Muscle layer of duodenum (tissue), 2 donors: ENCODE results near the gene PRSS27.
"Not testable (repeated sequence)": the region's sequence is repeated elsewhere in the genome, so short reads cannot be mapped to it uniquely, and the experiment has no call there.

Experiments used
- H3K27ac ChIP-seq: one replicate; pipeline ENCODE4 v1.7.0; 2013; ENCODE audit warnings: mild to moderate bottlenecking, low read length
- H3K27me3 ChIP-seq: one replicate; pipeline ENCODE4 v1.7.0; 2013; ENCODE audit warnings: low read depth, mild to moderate bottlenecking, control low read depth, low read length
- H3K36me3 ChIP-seq, 2 donors: one replicate each; pipeline ENCODE4 v1.7.0; 2013; ENCODE audit warnings: low read length in 2 of 2, control low read depth in 1 of 2, mild to moderate bottlenecking in 1 of 2; ENCODE audit not compliant: insufficient read depth in 2 of 2, control insufficient read depth in 1 of 2
- H3K4me1 ChIP-seq, 2 donors: one replicate each; pipeline ENCODE4 v1.7.0; 2013; ENCODE audit warnings: low read length in 2 of 2, mild to moderate bottlenecking in 2 of 2, control low read depth in 1 of 2, moderate library complexity in 1 of 2; ENCODE audit not compliant: insufficient read depth in 2 of 2, control insufficient read depth in 1 of 2
- H3K4me3 ChIP-seq, 2 donors: one replicate each; pipeline ENCODE4 v1.7.0; 2013; ENCODE audit warnings: low read length in 2 of 2, low read depth in 1 of 2, mild to moderate bottlenecking in 1 of 2
- H3K9me3 ChIP-seq, 2 donors: one replicate each; pipeline ENCODE4 v1.7.0; 2013; ENCODE audit warnings: low read length in 2 of 2, control low read depth in 1 of 2, mild to moderate bottlenecking in 1 of 2; ENCODE audit not compliant: control insufficient read depth in 1 of 2
- donor health status: healthy.

Gene PRSS27

DNA sequence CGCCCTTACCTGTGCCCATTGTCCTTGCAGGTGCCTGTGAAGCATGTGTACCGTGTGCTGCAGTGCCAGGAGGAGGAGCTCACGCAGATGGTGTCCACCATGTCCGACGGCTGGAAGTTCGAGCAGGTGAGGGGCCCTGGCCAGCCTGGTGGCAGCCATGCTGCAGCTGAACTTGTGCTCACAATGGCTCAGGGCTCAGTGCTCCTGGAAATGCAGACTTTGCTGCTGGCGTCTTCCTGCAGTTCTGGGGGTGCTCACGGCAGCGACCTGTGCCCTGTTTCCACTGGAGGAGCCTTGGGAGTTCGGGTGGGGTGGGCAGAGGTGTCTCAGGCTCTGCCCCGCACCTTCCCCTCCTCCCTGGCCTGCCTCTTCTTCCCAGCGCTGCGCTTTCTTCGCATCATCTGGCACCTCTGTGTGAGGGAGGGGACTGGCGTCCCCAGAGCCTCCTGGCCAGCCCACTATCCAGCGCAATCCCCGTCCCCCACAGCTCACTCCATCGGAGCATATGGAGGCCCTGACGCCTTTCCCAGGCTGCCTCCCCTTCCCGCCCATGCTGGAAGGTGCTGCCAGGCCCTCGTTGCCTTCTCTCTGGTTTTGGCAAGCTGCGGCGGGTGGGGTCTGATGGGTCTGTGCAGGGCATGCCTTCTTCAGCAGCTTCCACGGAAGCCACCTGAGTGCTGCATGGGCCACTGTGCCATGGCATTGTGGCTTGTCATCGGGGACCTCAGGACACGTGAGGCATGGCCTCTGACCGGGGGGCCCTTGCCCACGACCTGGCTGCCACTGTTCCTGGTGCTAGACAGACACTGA lies 20.0 kb downstream of the PRSS27 start:
- Histone ChIP-seq H3K4me3 (no peak overlapping the region), H3K4me1 (no peaks in the 10 kb centered on the region), H3K27ac (no peak overlapping the region), H3K36me3 (peaks cover 37 to 80% of the 10 kb centered on the region in 2 donors), H3K27me3 (no peaks in the 10 kb centered on the region), H3K9me3 (no peaks in the 10 kb centered on the region)

DNA sequence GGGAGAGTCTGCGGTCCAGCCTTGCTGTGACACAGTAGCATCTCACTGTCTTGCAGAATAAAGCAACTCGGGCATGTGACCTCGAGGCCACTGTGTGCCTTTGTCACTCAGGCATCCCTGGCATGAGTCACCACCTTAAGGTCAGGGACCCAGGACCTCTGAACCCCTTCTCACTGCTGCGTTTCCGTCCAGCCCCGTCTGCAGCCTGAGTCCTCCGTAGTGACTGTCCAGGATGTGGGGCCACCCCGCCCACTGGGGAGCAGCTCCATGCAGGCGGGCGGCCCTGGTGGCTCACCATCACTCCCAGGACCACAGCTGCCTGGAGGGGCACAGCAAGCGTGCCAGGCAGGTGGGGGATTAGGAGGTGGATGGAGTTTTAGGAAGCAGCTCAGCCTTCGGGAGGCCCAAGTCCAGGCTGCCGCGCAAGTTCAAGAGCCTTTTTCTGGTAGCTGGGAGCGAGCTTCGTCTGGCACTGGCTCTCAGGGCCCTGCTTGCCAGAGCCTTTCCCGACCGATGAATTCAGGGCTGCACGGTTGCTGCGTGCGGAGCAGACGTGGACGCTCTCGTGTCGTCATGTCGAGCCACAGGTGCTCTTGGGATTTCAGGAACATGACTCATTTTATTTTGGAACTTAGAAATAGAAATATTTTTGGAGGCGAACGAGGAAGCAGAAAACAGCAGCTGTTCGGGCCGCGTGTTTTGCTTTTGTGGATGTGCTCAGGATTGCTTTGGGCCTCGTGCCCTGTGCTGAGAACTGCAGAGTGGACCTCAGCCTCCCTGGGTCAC lies 20.9 kb downstream of the PRSS27 start:
- Histone ChIP-seq H3K27ac (no peak overlapping the region), H3K4me1 (no peaks in the 10 kb centered on the region), H3K4me3 (no peak overlapping the region), H3K9me3 (no peaks in the 10 kb centered on the region), H3K27me3 (no peaks in the 10 kb centered on the region), H3K36me3 (peaks cover 37 to 72% of the 10 kb centered on the region in 2 donors)

DNA sequence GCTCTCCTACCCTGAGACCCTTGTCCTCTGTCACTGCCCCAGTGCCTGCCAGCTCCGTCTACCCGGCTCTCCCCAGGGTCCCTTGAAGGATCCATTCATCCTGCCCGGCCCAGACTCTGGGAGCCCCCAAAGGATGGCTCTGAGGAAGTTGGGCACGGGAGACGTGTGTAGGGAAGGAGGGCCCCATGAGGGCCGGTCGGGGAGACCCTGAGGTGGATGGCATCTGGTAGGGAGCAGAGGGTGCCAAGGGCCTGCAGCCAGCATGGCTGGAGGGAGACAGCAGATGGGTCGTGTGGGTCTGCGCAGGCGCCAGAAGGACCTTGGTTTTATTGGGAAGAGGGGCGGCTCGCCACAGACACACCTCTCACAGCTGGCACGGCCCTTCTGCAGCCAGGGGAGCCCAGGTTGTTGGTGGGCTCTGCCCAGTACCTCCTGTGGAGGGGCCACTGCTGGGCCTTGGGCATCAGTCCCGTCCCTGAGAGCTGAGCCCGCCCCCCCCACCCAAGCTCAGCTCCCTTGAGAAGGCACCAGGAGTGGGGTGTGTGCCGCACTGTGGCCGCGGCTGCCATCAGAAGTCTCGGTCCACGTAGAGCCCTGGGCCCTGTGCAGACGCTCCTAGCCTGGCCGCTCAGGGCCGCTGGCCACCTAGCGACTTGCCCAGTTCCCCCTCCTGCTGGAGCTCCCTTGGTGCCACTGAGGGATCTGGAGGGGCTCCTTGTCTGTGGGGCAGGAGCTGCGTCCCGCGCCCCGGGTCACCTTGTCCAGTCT lies 21.7 kb downstream of the PRSS27 start:
- no peaks in the 10 kb centered on the region for H3K27me3 ChIP-seq
- H3K36me3 ChIP-seq, result peaks cover 37 to 64% of the 10 kb centered on the region in 2 donors
- H3K4me1 ChIP-seq, result peaks cover 0 to 3% of the 10 kb centered on the region in 2 donors
- H3K4me3 ChIP-seq, result no peak overlapping the region
- no peak overlapping the region for H3K27ac ChIP-seq
- H3K9me3 ChIP-seq, result no peaks in the 10 kb centered on the region

DNA sequence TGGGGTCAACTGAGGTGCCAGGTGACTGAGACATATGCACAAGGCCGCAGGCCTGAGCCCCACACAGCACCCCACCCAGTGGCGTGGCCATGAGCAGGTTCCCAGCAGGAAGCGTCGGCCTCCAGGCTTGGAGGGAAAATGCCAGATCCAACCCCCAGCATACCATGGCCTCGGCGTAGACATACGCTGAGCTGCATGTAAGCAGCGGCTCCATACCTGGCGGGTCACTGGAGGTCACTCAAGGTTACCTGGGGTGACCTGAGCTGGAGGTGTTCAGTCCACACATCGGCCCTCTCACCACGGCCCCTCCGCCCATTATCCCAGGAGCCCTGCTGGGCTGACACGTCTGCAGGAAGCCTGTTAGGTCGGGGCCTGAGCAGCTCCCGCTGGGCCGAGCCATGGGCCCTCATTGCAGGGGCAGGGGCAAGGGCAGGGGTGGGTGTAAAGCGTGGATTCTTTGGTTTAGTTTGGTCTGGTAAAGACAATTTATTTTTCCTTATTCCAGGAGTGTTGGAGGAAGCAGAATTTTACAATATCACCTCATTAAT lies 22.5 kb downstream of the PRSS27 start:
- Histone ChIP-seq H3K36me3 (peaks cover 31 to 56% of the 10 kb centered on the region in 2 donors), H3K4me1 (peaks cover 0 to 12% of the 10 kb centered on the region in 2 donors), H3K27ac (no peak overlapping the region), H3K9me3 (no peaks in the 10 kb centered on the region), H3K27me3 (no peaks in the 10 kb centered on the region), H3K4me3 (no peak overlapping the region)

DNA sequence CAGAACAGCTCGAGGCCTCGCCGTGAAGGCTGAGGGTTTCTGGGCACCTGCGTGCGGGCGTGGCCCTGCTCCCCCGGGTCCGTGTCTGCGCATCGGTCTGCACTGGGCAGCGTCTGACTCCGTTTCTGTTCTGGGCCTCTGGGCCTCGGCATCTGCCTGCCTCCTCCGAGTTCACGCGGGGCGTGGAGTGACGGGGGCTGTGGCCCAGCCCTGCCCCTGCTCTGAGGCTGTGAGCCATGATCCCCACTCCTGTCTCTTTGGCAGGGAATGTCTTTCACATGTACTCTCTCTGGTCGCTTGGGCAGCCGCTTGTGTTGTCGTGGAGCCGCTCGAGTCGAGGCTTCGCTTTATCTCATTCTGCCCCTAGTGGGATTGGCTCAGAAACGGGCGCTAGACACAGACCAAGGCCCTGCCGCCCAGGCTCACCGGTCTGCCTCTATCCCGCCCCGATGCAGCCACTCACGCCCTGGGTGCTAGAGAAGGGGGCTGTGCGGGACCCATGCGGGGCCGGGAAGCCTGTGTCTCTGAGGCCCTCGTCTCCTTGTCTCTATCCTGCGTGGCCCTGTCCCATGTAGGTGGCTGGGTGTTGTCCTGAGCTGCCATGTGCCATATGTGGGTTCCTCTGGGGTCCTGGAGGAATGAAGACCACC lies 23.3 kb downstream of the PRSS27 start:
- peaks cover 26 to 48% of the 10 kb centered on the region in 2 donors for H3K36me3 ChIP-seq
- not testable (repeated sequence) for H3K9me3 ChIP-seq

DNA sequence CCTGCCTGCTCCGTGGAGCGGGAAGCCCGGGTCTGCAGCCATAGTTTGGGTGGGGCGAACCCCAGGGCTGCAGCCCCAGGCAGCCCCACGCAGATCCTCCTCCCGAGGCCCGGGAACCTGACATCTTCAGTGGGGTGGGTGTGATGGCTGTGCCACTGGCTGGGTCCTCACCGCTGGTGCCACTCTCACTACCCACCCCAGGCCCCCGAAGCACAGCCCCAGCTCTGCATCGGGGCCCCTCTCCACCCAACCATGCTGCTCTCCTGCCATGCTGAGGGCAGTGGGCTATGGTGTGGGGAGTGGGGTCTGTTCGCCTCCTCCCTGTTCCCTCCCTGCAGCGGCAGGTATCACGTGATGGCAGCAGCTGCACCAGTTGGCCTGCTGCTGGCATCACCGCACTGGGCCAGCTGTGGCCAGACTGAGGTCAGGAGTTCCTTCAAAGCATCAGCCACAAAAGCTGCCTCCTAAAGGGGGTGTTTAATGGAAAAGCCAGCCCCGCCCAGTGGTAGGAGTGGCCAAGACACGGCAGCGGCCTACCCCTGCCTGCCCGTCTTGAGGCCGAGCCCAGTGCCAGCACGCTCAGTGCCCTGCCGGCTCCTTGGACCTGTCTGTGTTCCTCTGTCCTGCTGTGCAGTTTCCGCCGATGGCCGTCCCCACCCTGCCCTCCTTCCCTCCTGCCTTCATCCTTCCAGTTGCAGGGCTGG lies 26.9 kb downstream of the PRSS27 start:
- H3K4me3 ChIP-seq, result peak overlapping the region in 1 of 2 donors; percentile 24
- H3K27me3 ChIP-seq, result no peaks in the 10 kb centered on the region
- H3K27ac ChIP-seq, result no peak overlapping the region
- H3K9me3 ChIP-seq, result no peaks in the 10 kb centered on the region
- peaks cover 8 to 28% of the 10 kb centered on the region in 2 donors for H3K36me3 ChIP-seq
- peaks cover 0 to 23% of the 10 kb centered on the region in 2 donors for H3K4me1 ChIP-seq

More for the DNA sequence above, 23.3 kb downstream of the PRSS27 start:
- H3K27ac ChIP-seq, H3K4me3 ChIP-seq, H3K27me3 ChIP-seq: not testable (repeated sequence)
- H3K4me1 ChIP-seq, result peaks cover 0 to 16% of the 10 kb centered on the region in 2 donors

DNA sequence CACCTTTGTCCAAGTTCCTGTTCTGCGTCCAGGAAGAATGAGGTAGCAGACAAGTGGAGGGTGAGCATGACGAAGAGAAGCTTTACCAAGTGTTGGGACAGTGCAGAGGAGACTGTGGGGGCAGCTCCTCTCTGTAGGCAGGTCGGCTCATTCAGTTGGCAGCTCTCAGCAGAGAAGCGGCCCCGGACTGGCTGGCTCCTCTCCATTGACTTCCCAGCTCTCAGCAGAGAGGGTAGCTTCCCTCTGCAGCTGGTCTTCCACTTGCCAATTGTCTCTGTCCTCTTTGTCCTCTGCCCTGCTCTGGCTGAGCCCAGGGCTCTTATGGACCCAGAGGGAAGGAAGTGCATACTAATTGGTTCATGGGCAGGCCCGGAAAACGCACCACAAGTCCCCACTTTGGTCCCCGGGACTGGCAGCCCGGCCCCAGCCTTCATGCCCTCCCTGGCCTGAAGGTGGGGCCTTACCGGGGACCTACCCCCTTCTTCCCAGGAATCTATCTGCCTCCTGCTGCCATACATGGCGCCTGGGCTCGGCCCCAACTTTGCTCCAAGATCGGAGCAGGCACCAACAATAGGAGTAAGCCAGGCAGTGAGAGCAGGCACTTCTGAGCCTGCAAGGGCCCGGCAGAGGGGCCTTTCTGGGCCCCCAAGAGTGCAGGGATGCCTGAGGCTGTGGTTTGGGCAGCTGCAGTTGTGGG lies 27.6 kb downstream of the PRSS27 start:
- peaks cover 2 to 21% of the 10 kb centered on the region in 2 donors for H3K36me3 ChIP-seq
- H3K27ac ChIP-seq, result no peak overlapping the region
- H3K27me3 ChIP-seq, result no peaks in the 10 kb centered on the region
- H3K4me1 ChIP-seq, result peaks cover 0 to 23% of the 10 kb centered on the region in 2 donors
- peak overlapping the region in 1 of 2 donors; percentile 24 for H3K4me3 ChIP-seq
- no peaks in the 10 kb centered on the region for H3K9me3 ChIP-seq

DNA sequence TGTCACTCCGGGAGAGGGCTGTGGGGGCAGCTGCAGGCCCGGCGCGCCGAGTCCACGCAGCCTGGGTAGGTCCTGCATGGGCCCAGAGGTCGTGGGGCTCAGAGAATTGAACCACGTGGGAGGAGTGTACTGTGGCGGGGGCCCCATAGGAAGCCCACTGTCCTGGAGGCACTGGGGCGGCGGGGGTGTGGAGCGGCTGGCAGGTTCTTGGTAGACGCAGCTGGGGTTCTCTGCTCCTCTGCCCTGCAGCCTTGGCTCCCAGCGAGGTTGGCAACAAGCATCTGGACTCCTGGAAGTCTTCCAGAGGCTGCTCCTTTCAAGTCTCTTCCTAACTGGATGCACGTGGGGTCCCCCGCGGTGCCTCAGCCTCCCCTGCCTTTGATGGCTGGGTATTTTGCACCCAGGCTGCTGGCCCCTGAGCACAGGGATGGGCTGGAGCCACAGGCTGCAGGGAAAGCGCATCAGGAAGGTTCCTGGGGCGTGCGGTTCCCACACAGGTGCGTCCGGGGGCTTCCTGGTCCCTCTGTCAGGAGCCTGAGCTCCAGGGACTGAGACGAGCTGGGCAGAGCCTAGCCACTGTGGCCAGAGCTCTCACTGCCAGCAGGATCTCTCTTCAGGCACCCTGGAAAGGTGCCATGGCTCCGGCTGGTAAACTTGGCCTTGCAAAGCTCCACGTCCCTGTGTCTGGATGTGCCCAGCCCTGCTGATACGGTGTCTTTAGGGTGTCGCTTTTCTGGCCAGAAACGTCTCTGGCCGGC lies 28.4 kb downstream of the PRSS27 start:
- Histone ChIP-seq H3K36me3 (peaks cover 0 to 13% of the 10 kb centered on the region in 2 donors), H3K27ac (no peak overlapping the region), H3K4me1 (peaks cover 0 to 23% of the 10 kb centered on the region in 2 donors), H3K4me3 (no peak overlapping the region), H3K9me3 (no peaks in the 10 kb centered on the region), H3K27me3 (no peaks in the 10 kb centered on the region)

DNA sequence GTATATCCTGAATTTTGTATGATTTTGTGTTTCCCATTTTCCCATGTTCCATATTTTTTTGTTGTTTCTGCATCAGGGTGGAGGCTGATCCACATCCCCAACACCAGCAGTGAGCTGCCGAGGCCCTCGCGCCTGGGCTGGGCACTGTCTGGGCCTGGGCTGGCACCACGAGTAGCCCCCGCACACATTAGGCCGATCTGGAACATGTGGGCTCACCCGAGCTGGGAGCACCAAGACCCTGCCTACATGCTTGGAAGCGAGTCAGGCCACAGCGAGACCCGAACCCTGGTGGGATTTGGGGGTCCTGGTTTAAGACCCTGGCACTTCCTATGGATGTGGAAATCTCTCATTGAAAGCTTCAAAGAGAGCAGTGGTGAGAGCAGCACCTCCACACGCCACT lies 29.2 kb downstream of the PRSS27 start:
- H3K9me3 ChIP-seq, result no peaks in the 10 kb centered on the region
- H3K27ac ChIP-seq, result no peak overlapping the region
- peaks cover 0 to 11% of the 10 kb centered on the region in 2 donors for H3K36me3 ChIP-seq
- H3K4me1 ChIP-seq, result peaks cover 0 to 23% of the 10 kb centered on the region in 2 donors
- H3K27me3 ChIP-seq, result no peaks in the 10 kb centered on the region
- no peak overlapping the region for H3K4me3 ChIP-seq
